GM12875 (cell line): ENCODE measurements around the gene GP2.
"Not testable (repeated sequence)": the region's sequence is repeated elsewhere in the genome, so short reads cannot be mapped to it uniquely, and the experiment has no call there.

Source experiments
- H3K4me3 ChIP-seq: one replicate; pipeline ENCODE4 v1.5.1; 2011; ENCODE audit warnings: low read depth, low read length, control low read depth
- CTCF ChIP-seq: IDR thresholded peaks from 2 replicates; pipeline ENCODE4 v1.5.1; 2011; ENCODE audit warnings: low read depth, mild to moderate bottlenecking, control low read depth, inconsistent platforms, low read length, moderate library complexity, borderline replicate concordance; ENCODE audit not compliant: insufficient read depth

Gene GP2

GRCh38 chr16:20326321-20326720 lies 992 bp downstream of the GP2 start:
- TF ChIP-seq CTCF: no peak
- no peak overlapping the region for H3K4me3 ChIP-seq

- no peak for TF ChIP-seq CTCF
These were observed 2.3 kb downstream of the GP2 start for GRCh38 chr16:20325005-20325404.

GRCh38 chr16:20323591-20324117 lies 3.7 kb downstream of the GP2 start:
- no peak overlapping the region for H3K4me3 ChIP-seq
- no peak for TF ChIP-seq CTCF

More at GRCh38 chr16:20325005-20325404, 2.3 kb downstream of the GP2 start:
- H3K4me3 ChIP-seq: no peak overlapping the region

GRCh38 chr16:20322696-20323095 lies 4.6 kb downstream of the GP2 start:
- no peak overlapping the region for H3K4me3 ChIP-seq
- no peak for TF ChIP-seq CTCF

GRCh38 chr16:20321671-20322070 lies 5.6 kb downstream of the GP2 start:
- no peak overlapping the region for H3K4me3 ChIP-seq
- TF ChIP-seq CTCF: no peak

- not testable (repeated sequence) for H3K4me3 ChIP-seq
These were observed 6.3 kb downstream of the GP2 start for GRCh38 chr16:20321051-20321450.

GRCh38 chr16:20320592-20320991 lies 6.7 kb downstream of the GP2 start:
- H3K4me3 ChIP-seq: no peak overlapping the region
- TF ChIP-seq CTCF: no peak

- H3K4me3 ChIP-seq: no peak overlapping the region
- TF ChIP-seq CTCF: no peak
These were observed 7.1 kb downstream of the GP2 start for GRCh38 chr16:20320178-20320577.
